Cerebellar nuclear complex (tissue), 1 donor: ENCODE results near the gene LINC01488.

Experiments used
- DNase-seq, 2 experiments: peaks; one replicate each; lab custom pipeline; 2025; lab: John Stamatoyannopoulos, UW

LINC01488 gene

DNA sequence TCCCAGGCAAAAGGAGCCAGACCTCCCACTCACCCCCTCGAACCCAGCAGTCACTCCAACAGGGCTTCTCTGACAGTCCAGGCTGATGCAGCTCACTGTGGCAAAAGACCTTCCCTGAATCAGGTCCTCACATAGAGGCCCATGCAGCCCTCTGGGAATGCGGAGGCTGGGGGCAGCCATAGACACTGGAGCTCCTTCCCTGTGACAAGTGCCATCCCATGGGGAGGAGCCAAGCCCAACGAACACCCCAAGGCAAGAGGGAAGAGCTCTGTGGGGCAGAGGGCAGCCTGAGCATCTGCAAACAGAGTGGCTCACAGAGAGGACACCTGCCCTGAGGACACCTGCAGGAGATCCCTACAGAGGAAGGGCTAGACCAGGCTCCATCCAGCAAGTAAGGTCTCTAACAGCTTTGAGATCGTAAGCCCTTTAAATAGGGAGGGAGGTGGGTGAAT lies at the start of gene LINC01488:
Gene LINC01488 (plus strand): TSS at position 271 of the 452 bp plus-strand sequence.
- no peak for DNase-seq

DNA sequence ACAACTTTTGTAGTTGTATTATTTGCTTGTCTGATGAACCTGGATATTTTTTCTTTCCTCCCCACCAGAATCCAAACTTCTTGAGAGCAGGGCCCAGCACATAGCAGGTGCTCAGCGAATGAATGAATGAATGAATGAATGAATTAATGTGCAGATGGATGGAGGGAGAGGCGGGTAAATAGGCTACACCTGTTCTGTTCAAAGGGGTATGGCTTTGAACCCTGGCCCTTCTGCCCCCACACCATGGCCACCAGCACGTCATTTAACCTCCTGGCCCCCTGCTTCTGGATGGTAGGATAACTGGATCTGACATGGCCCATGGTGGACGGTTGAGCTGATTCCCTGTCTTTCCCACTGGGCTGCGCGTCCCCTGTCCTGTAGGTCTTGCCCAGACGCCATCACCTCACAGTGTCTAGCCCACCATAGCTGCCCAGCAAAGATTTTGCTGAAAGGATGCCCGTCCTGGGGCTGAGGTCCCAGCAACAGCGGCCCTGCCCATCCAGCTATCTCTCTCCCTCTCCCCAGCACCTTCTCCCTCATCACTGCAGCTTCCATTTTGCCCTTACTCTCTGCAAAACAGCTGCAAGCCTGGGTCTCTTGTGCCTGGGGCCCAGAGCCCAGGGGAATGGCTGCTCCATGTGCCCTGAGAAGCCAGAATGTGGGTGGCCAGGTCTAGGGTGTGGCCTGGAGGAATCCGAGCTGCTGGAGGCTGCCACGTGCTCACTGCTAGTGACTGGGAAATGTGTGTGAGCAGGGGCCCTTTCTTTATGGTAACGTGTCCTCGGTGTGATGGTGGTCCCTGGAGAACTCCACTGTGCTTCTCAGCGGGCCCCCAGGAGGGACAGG lies 49.3 kb upstream of the LINC01488 start:
- no peak for DNase-seq

DNA sequence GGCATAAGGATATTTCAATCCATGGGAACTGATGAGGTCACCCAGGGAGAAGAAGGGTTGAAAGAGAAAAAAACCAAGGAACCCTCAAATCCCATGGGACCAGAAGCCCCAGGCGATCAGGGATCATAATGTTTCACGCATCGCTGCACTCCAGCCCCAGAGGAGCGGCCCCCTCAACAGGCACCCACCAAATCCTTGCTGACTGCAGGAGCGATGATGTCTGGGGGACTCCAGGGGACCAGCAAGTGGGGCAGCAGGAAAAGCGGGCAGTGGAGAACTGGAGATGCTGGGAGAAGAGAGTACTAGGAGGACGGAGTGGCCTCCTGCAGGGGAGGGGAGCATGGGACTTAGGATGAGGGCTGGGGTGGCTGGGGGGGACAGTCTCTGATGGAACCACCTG lies 47.7 kb upstream of the LINC01488 start:
- DNase-seq = no peak

DNA sequence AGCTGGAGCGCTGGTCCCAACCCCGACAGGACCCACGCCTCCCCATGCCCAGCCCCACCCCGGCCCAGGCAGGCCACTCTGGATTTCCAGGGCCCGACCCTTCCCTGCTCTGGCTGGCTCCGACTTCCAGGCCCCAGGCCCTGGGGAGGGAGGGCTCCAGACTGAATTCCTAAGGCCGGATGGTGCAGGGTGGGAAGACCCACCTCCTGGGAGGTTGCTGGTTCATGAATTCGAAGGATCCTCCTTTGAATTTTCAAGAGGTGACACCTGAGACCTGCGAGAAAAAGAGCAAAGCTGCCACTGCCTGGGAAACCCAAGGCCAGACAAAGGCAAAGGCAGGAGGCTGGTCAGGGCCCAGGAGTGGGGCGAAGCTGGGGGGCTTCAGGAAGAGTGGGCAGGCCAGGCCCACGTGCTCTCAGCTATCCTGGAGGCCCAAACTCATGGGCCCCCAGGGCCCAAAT lies 47.0 kb upstream of the LINC01488 start:
- DNase-seq = no peak

DNA sequence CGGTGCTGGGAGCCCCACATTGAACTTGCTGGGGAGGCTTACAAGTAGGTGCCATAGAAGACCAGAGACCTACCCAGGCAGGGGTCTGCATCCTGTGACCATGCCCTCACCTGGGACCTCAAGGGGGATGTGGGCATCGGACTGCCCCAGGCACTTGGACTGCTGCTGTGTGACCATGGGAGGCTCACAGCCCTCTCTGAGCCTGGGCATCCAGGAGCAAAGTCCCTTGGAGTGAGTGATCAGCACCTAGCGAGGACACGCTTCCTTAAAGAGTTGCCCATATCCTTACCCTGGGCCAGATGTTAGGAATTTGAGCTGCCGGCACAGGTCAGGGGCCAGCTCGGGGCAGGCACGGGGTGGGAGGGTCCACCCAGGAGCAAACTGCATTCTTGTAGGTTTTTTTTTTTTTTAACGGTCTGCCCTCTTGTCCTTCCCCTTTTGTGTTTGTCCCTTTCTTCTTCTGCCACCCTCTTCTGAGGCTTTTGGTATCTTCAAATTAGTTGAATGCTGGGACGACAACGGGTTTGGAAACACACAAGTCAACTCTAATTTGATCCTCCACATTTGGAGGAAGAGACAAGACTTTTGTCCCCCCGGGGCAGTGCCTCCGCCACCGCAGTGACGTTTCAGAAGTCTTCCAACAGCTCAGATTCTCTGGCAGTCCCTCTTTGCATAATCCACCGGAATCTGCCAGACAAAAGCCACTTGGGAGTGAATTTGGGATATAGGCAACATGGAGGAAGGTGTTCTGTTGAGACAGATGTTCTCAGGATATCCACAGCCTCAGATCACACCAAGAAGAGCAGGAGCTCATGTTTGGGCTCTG lies 46.1 kb upstream of the LINC01488 start:
- DNase-seq = no peak

DNA sequence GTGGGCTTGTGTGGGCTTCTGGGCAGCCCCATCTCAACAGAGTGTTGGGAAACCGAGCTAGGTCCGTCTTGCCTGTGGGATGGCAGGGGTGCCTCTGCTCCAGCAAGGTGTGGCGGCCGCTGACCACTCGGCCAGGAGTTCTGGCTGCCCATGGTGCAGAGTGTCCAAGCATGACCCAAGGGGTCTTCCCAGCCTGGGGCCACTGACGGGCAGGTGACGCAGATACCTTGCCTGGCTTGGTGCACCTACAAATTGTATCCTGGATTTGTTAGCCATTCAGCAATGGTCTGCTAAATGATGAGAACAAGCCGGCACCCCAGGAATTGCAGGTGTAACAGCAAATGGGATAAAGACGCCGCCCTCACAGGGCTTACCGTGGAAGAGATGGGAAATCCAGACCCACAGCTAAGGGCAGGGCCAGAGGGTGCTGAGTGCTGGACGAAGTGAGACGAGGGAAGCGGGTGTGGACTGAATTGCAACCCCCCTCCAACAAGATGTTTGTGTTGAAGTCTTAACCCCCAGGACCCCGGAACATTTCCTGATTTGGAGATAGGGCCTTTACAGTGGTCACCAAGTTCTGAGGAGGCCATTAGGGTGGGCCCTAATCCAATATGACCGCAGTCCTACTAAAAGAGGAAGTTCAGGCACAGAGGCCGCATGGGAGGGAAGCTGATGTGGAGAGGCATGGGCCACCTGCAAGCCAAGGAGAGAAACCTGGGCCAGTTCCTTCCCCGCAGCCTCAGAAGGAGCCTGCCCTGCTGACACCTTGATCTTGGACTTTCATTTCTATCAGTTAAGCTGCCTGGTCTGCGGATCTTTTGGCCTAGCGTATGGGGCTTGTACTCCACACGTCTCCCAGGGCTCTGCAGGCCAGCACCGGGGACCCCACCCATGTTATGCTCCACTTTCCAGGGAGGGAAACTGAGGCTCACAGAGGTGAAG lies 45.2 kb upstream of the LINC01488 start:
- no peak for DNase-seq

DNA sequence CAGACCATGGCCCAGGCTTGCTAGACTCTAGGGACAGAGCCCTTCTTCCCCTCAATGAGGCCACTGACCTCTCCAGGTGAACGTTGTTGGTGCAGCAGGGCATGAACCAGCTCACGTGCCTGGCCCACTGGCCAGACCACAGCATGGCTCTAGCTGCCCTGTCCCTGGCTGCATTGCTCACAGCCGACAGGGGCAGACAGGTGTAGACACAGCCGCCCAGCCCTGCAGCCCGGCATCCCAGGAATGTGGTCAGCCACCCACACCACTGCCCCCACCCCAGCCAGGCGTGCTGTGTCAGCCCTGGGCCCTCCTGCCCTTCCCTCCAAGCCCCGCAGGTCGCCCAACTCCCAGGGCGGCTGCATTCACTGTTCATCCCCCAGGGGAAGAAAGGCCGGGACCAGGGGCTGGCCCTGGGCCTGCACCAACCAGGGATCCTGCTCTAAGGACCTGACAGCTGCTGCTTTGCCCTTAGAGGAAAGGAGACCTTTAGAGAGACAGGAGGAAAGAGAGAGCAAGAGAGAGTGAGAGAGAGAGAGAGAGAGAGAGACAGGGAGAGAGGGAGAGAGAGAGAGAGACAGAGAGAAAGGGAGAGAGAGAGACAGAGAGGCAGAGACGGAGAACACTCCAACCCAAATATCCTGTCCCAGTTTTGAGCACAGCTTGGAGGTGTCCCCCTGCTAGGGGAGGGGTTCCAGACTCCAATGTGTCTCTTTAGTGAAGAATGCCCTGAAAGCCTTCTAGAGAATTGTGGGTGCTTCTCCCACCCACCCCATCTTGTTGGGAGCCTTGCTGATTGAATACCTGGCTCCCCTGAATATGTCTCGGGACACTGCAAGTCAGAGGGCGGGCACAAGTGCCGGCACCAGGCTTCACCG lies 44.2 kb upstream of the LINC01488 start:
- no peak for DNase-seq

DNA sequence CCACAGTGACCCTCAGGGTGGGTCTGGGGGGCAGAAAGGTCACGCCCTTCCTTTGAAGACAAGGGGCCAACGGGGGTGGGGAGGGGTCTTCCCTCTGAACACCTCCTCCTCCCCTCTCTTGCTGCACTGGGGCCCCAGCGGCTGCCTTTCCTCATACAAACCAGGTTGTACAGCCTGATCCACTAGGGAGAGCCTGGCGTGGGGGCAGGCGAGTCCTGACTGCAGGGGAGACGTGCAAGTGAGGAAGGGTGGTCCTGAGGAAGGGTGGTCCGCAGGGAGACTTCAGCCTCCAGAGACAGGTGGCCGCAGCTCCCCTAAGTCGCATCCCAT lies 43.6 kb upstream of the LINC01488 start:
- DNase-seq = no peak

DNA sequence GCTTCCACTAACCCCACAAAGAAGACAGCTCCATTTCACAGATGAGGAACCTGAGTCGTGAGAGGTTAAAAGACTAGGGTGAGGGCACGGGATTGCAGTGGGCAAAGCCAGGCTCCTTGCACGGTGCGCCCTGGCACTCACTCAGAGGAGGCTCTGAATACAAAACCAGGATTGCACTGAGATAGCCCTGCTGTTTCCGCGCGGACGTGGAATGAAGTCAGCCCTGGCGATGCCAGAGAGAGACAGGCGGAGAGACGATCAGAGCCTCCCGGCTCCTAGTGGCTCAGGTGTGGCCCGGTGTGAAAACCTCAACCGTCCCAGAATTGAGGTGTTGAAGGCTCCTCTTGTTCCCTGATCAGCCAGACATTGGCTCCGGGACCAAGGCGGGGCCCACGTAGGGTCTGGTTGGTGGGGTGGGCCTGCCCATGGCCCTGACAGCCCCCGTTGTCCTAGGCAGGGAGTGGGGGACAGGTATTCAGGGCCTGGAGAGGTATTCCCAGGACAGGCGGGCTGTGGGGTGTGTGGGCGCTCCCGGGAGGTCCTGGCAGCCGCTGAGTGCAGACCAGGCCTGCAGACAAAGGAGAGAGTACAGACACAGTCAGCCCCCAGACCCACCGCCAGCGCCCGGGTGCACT lies 43.1 kb upstream of the LINC01488 start:
- no peak for DNase-seq

DNA sequence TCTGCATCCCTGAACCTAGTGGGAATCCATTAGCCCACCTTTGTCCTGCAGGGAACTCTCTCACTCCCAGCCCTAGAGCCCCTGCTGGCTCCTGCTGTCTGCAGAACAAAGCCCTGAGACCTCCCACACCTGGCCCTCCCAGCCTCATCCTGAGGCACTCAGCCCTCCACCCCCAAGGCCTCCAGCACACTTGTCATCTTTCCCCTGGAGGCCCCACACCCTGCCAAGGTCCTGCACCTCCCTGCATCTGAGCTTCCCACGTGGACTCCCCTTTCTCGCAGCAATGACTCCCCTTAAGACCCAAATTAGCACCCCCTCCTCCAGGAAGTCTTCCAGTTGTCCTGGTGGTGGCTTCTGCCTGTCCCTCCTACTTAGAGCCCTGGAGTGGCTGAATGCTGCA lies 42.3 kb upstream of the LINC01488 start:
- DNase-seq = no peak

DNA sequence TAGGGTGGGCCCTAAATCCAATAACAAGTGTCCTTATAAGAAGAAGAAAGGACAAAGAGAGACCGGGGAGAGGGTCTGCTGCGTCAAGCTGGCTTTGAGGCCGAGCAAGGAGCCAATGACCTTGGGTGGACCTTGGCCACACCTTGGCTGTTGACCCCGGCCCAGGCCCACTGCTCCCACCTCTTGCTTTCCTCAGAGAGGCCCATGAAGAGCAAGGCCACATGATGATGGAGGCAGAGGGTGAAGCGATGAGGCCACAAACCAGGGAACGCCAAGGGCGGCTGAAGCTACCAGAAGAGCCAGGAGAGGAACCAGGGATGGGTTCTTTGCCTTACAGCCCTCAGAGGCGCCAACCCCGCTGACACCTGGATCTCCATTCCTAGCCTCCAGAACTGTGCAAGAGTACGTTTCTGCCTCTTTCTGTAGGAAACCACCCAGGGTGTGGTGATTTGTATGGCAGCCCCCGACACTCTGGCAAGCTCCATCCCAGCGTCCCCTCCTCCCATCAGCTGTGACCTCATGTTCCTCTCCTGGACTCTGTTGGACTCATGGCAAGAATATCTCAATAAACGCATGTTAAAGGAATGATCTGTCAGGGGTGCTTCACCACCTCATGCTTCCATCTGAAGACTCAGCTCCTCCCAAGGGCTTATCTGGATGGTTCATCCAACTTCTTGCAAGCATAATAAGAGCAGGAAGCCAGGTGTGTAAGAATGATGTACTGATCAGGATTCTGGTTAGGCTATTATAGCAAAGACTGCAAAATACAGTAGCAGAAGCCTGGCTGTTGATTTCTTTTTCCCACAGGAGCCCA lies 41.6 kb upstream of the LINC01488 start:
- DNase-seq = no peak

DNA sequence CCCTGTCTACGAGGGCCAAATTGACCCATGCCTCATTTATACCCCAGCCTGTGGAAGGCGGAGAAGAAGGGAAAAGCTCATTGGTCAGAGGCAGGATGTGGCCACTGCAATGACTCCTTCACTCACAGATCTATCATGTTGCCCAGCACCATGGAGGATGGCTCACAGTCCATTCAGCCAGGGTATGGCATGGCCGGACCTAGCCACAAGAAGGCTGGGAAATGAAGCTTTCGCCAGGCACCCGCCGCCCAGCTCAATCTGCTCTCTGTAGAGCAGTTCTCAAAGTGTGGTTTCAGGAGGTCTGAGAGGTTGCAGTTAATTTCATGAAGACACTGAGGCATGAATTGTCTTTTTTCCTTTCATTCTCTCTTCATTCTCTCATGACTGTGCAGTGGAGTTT lies 40.6 kb upstream of the LINC01488 start:
- no peak for DNase-seq

DNA sequence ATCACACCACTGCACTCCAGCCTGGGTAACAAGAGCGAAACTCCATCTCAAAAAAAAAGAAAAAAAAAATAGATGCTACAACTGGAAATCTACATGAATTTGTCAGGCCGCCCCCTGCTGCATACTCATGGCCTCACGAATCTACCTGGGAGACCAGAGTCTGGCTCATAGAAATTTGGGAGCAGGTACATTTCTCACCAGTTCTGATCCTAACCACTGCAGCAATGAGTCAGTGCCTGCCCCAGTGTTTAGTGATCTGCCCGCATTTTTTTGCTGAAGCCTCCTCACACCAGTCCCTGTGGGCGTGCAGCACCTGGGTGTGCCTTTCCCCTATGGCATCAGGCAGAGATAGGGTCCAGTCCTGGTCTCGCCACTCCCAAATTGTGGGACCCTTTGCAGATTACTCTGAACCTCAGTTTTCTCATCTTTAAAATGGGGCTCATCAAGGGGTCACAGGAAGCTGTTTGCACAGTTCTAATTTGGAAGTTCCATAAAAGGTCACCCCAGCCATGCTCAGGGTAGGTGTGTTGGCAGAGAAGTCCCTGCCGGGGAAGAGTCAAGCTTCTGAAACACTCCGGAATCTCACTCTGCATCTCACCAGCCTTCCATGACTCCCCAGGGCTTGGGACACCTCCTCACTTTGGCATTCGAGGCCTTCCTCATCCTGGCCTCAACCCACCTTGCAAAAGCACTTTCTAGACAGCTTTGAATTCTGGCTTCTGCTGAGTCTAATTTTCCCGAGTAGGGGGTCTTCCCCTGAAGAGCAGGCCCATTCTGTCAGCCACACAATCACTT lies 39.3 kb upstream of the LINC01488 start:
- DNase-seq = no peak

DNA sequence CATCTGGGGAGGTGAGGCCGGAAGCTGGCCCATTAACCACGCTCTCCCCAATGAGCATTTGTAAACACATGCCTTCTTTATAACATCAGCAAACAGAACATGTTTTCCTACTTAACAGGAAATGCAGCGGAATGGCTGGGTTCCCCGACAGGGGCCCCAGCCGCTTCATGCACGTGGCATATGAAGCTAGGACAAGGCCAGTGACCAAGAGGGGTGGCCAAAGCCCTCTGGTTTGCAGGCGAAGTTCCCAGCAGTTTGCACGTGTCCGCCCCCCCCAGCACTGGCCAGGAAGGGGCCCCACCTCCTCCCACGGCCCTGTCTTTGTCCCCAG lies 38.7 kb upstream of the LINC01488 start:
- DNase-seq = no peak

DNA sequence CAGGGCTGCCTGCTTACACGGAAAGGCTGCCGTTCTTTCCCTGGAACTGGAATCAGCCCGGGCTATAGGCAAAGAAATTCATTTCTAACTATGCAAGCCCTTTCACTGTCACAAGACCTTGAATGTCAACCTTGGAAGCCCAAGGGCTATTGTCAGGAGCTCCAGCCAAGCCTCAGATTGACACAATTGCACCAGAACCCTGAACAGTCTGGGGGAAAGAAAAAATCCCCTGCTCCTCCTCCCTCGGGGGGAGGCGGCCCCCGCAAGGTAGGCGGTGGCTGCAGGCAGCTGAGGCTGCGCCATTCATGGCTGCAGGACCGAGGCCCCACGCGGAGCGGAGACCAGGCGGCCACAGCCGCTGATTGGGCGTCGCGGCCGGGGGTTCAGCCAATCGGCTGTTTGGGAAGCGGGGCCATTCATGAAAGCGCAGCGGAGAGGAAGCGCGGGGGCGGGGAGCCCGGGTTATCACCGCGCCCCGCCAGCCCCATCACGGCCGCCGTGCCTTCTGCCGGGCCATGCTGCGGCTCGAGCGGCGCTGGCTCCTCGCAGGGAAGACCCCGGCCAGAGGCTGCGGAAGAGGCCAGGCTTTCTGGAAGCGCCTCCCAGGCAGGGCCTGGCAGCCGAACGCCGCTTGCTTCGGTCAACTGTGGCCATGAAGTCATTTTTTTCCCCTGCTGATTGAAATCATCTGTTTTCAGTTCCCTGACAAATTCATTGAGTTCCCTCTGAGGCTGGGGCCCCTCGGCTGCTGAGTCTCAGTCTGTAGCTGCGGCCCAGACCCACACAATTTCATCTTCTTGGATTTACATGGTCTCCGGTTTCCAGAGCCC lies 38.1 kb upstream of the LINC01488 start:
- DNase-seq = peak in 1 of 2 experiments; percentile 30

DNA sequence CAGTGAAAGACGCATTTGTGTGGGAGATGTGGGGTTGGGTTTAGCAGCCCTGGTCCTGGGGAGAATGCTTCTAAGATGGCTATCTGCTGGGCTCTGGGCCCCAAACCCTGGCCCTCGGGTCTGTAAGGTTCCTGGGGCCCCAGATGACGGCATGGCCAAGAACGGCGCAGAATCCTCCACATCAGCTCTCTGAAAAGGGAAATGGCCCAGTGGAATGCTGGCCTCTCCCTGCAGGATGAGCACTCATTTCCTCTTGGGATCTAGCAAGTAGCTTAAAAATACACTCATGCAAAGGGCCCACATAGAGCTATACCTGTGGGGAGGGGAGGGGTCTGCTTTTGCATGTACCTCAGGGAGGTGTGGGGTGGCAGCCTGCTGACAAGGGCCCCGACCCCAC lies 37.5 kb upstream of the LINC01488 start:
- no peak for DNase-seq

DNA sequence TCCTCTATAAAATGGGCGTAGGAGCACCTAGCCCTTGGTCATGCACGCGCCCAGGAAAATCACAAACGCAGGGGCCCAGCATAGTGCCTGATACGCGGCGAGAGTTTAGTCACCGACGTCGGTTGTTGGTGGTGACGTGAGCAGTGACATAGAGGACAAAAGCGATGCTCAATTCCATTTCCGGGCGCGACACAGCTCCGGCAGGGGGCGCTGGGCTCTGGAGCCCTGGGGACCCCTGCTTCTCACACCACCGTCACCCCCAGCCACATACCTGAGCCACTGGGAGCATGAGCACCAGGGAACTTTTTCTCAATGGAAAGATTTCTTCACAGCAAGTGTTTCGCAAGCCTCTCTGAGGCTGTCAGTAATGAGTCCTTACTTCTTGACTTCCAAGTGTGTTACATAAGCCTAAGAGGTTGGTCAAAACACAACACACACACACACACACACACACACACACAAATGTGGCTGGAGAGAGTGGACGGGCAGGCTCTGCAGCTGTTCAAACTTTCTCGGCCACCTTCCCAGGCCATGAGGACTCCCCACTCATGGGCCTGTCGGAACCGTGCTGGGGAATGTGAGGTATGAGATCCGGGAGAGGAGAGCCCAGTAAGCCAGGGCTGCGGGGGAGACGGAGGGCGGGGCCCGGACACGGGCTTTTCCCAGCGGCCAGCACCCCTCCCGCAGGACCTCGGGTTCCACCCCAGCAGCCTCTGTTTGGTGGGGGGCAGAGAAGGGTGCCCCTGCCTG lies 36.9 kb upstream of the LINC01488 start:
- no peak for DNase-seq
